ENCODE data around the gene CHRNA5. TPM values are rescaled to one million over a fixed set of nuclear protein-coding genes. Genes with fewer than 3 reads are reported as not detected.
"Not testable (repeated sequence)": the region's sequence is repeated elsewhere in the genome, so short reads cannot be mapped to it uniquely, and the experiment has no call there.

The CHRNA5 gene
- total RNA-seq, 1 experiment from 2014 or later = 4.6 TPM

- Histone ChIP-seq H3K4me3 (no peak overlapping the region), H3K4me1 (replicated peaks) (no peaks in the 10 kb centered on the region), H3K27me3 (replicated peaks) (no peaks in the 10 kb centered on the region), H3K36me3 (no peaks in the 10 kb centered on the region), H3K9me3 (replicated peaks) (no peaks in the 10 kb centered on the region), H3K27ac (no peak overlapping the region)
- DNase-seq (ENCODE audit: low read depth in 1 of 2, low spot score in 2 of 2) = no peak
Observed at GRCh38 chr15:78574944-78575343, 9.6 kb downstream of the CHRNA5 start.

DNA sequence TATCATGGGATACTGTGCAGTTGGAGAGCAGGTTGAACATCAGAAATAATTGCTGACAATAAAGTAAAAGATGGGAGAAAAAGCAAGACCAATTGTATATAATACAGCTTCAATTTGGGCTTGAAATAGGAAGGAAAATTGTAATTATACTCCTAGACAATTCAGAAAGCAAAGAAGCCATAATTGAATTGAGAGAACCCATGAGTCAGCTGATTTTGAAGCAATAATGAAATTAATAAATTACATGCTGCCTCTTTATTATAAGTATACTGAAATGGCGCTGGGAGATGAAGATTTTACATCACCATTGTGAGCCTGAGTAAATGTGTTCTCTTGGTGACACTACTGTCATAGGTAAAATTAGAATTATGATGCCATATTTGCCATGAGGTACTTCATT, 32.3 kb downstream of the CHRNA5 start:
- H3K27me3 ChIP-seq (replicated peaks) = no peaks in the 10 kb centered on the region
- H3K27ac ChIP-seq = no peak overlapping the region
- no peaks in the 10 kb centered on the region for H3K9me3 ChIP-seq (replicated peaks)
- no peak for DNase-seq (ENCODE audit: low read depth in 1 of 2, low spot score in 2 of 2)
- no peak overlapping the region for H3K4me3 ChIP-seq
- no peaks in the 10 kb centered on the region for H3K36me3 ChIP-seq
- H3K4me1 ChIP-seq (replicated peaks) = no peaks in the 10 kb centered on the region

DNA sequence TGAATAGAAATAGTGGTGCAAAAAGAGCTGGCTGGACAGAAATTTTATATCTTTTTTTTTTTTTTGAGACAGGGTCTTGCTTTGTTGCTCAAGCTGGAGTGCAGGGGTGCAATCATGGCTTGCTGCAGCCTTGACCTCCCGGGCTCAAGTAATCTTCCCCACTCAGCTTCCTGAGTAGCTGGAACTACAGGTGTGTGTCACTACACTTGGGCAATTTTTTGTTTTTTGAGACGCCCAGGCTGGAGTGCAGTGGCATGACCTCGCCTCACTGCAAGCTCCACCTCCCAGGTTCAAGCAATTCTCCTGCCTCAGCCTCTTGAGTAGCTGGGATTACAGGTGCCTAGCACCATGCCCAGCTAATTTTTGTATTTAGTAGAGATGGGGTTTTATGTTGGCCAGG, 33.0 kb downstream of the CHRNA5 start:
- Histone ChIP-seq H3K27me3 (replicated peaks) (no peaks in the 10 kb centered on the region), H3K9me3 (replicated peaks) (no peaks in the 10 kb centered on the region), H3K36me3 (no peaks in the 10 kb centered on the region), H3K4me3 (no peak overlapping the region), H3K27ac (no peak overlapping the region), H3K4me1 (replicated peaks) (no peaks in the 10 kb centered on the region)
- DNase-seq (ENCODE audit: low read depth in 1 of 2, low spot score in 2 of 2) = no peak

- Histone ChIP-seq H3K36me3 (no peaks in the 10 kb centered on the region), H3K9me3 (replicated peaks) (no peaks in the 10 kb centered on the region), H3K27ac (no peak overlapping the region), H3K4me1 (replicated peaks) (no peaks in the 10 kb centered on the region), H3K4me3 (no peak overlapping the region), H3K27me3 (replicated peaks) (no peaks in the 10 kb centered on the region)
- no peak for DNase-seq (ENCODE audit: low read depth in 1 of 2, low spot score in 2 of 2)
Observed at GRCh38 chr15:78599189-78599588, 33.9 kb downstream of the CHRNA5 start.

DNA sequence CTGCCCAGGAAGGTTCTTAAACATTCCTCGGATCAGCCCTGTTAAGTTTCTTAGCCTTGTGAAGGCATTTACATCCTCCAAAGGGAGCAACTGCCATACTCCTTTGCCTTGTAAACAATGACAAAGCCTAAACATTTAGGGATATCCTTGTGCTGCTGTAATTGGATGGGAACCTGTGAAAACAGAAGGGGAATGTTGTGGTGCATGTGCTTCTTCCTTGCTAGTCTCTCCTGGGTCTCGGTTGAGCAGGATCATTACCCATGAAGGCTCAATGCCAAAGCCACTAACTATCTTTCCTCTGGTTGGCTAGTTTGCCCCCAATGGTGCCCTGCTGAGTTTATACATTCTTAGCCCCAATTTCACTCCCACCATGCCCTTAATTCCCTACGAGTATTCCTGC, 38.1 kb downstream of the CHRNA5 start:
- H3K27ac ChIP-seq = no peak overlapping the region
- H3K36me3 ChIP-seq = no peaks in the 10 kb centered on the region
- H3K4me3 ChIP-seq = no peak overlapping the region
- H3K27me3 ChIP-seq (replicated peaks) = no peaks in the 10 kb centered on the region
- H3K4me1 ChIP-seq (replicated peaks) = no peaks in the 10 kb centered on the region
- DNase-seq (ENCODE audit: low read depth in 1 of 2, low spot score in 2 of 2) = no peak
- no peaks in the 10 kb centered on the region for H3K9me3 ChIP-seq (replicated peaks)

- Histone ChIP-seq H3K36me3 (no peaks in the 10 kb centered on the region), H3K27me3 (replicated peaks) (no peaks in the 10 kb centered on the region), H3K4me3 (no peak overlapping the region), H3K9me3 (replicated peaks) (no peaks in the 10 kb centered on the region), H3K4me1 (replicated peaks) (no peaks in the 10 kb centered on the region), H3K27ac (no peak overlapping the region)
- no peak for DNase-seq (ENCODE audit: low read depth in 1 of 2, low spot score in 2 of 2)
Observed at GRCh38 chr15:78604420-78604819, 39.1 kb downstream of the CHRNA5 start.

GRCh38 chr15:78605201-78605600, 39.9 kb downstream of the CHRNA5 start:
- H3K4me1 ChIP-seq (replicated peaks) = no peaks in the 10 kb centered on the region
- no peaks in the 10 kb centered on the region for H3K9me3 ChIP-seq (replicated peaks)
- no peaks in the 10 kb centered on the region for H3K27me3 ChIP-seq (replicated peaks)
- DNase-seq (ENCODE audit: low read depth in 1 of 2, low spot score in 2 of 2) = no peak
- H3K4me3 ChIP-seq = no peak overlapping the region
- no peak overlapping the region for H3K27ac ChIP-seq
- no peaks in the 10 kb centered on the region for H3K36me3 ChIP-seq

DNA sequence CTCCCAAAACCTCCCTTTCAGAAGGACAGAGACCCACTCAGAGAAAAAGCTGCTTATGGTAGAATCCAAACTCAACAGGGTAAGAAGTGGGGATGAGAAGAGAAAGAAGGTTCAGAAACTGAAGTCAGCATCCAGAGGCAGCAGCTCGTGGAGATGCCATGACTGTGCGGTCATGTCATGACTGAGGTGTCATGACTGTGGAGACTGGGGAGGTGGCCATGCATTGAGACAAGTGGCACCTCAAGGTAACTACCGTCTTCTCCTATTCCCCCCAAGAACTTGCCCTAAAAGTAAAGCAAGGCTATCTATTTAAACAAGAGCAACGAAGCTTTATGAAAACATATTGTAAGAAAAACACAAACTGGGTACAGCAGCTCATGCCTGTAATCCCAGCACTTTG, 40.4 kb downstream of the CHRNA5 start:
- Histone ChIP-seq H3K27ac (no peak overlapping the region), H3K9me3 (replicated peaks) (no peaks in the 10 kb centered on the region), H3K4me1 (replicated peaks) (no peaks in the 10 kb centered on the region), H3K27me3 (replicated peaks) (no peaks in the 10 kb centered on the region), H3K36me3 (no peaks in the 10 kb centered on the region), H3K4me3 (no peak overlapping the region)
- no peak for DNase-seq (ENCODE audit: low read depth in 1 of 2, low spot score in 2 of 2)

DNA sequence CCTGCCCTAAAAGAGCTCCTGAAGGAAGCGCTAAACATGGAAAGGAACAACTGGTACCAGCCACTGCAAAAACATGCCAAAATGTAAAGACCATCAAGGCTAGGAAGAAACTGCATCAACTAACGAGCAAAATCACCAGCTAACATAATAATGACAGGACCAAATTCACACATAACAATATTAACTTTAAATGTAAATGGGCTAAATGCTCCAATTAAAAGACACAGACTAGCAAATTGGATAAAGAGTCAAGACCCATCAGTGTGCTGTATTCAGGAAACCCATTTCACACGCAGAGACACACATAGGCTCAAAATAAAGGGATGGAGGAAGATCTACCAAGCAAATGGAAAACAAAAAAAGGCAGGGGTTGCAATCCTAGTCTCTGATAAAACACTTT, 44.2 kb downstream of the CHRNA5 start:
- not testable (repeated sequence) for H3K27ac ChIP-seq; H3K4me3 ChIP-seq; H3K36me3 ChIP-seq; H3K27me3 ChIP-seq (replicated peaks); DNase-seq (ENCODE audit: low read depth in 1 of 2, low spot score in 2 of 2); H3K4me1 ChIP-seq (replicated peaks); H3K9me3 ChIP-seq (replicated peaks)

DNA sequence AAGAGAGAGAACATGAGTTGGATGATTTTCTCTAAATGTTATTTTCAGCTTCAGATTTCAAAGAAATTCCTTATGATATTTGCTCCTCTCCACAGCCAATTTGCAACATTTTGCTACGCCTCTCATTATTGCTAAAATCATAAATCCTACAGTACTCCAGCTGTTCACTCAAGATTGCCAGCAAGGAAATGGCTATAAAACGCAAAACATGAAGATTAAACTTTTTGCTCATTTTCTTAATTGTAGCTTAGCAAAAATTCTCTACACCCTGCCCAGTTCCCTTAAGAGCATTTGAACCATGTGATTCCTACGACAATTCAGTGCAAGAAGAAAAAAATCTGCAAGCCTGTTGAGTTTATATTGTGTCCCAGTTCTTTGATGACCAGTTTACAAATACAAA, 48.7 kb downstream of the CHRNA5 start:
- H3K27ac ChIP-seq = no peak overlapping the region
- peaks cover 6% of the 10 kb centered on the region for H3K27me3 ChIP-seq (replicated peaks)
- no peaks in the 10 kb centered on the region for H3K9me3 ChIP-seq (replicated peaks)
- H3K4me1 ChIP-seq (replicated peaks) = no peaks in the 10 kb centered on the region
- no peaks in the 10 kb centered on the region for H3K36me3 ChIP-seq
- DNase-seq (ENCODE audit: low read depth in 1 of 2, low spot score in 2 of 2) = no peak
- no peak overlapping the region for H3K4me3 ChIP-seq

GRCh38 chr15:78615151-78615589, 49.9 kb downstream of the CHRNA5 start:
- Histone ChIP-seq H3K36me3 (no peaks in the 10 kb centered on the region), H3K27ac (no peak overlapping the region), H3K4me1 (replicated peaks) (peaks cover 3% of the 10 kb centered on the region; the same call in 1 of the 2 replicates), H3K4me3 (no peak overlapping the region), H3K9me3 (replicated peaks) (no peaks in the 10 kb centered on the region; the same call in 1 of the 2 replicates), H3K27me3 (replicated peaks) (peaks cover 17% of the 10 kb centered on the region)
- DNase-seq (ENCODE audit: low read depth in 1 of 2, low spot score in 2 of 2) = no peak

DNA sequence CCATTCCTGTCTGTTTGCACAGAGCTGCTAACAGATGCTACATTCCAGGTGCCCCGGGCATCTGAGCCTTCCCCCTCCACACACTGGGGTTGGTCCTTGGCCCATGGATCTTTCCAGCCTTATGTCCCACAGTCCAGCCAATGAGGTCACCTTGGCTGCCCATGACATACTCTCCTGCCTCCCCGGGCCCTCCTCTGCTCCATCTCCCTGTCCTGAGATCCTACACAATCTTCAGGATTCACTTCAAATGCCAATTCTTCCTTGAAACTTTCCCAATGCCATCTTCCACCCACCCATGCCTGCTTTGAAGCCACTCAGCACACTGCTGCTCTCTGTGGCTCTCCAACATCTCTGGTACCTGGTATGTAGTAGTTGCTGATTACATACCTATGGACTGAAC, 51.2 kb downstream of the CHRNA5 start:
- H3K27ac ChIP-seq = no peak overlapping the region

GRCh38 chr15:78617076-78617475, 51.8 kb downstream of the CHRNA5 start:
- Histone ChIP-seq H3K9me3 (replicated peaks) (no peaks in the 10 kb centered on the region; the same call in 1 of the 2 replicates), H3K4me1 (replicated peaks) (peaks cover 8% of the 10 kb centered on the region; the same call in 1 of the 2 replicates), H3K4me3 (no peak overlapping the region), H3K27me3 (replicated peaks) (peaks cover 36% of the 10 kb centered on the region), H3K36me3 (no peaks in the 10 kb centered on the region), H3K27ac (no peak overlapping the region)
- DNase-seq (ENCODE audit: low read depth in 1 of 2, low spot score in 2 of 2) = no peak

More for the DNA sequence above, 51.2 kb downstream of the CHRNA5 start:
- no peak for DNase-seq (ENCODE audit: low read depth in 1 of 2, low spot score in 2 of 2)
- H3K36me3 ChIP-seq = no peaks in the 10 kb centered on the region
- peaks cover 31% of the 10 kb centered on the region for H3K27me3 ChIP-seq (replicated peaks)
- H3K9me3 ChIP-seq (replicated peaks) = no peaks in the 10 kb centered on the region; the same call in 1 of the 2 replicates
- H3K4me1 ChIP-seq (replicated peaks) = peaks cover 8% of the 10 kb centered on the region; the same call in 1 of the 2 replicates
- H3K4me3 ChIP-seq = no peak overlapping the region

GRCh38 chr15:78617516-78617915, 52.2 kb downstream of the CHRNA5 start:
- H3K4me1 ChIP-seq (replicated peaks) = peaks cover 8% of the 10 kb centered on the region; the same call in 1 of the 2 replicates
- no peaks in the 10 kb centered on the region for H3K36me3 ChIP-seq
- no peak overlapping the region for H3K4me3 ChIP-seq
- H3K9me3 ChIP-seq (replicated peaks) = no peaks in the 10 kb centered on the region; the same call in 1 of the 2 replicates
- no peak for DNase-seq (ENCODE audit: low read depth in 1 of 2, low spot score in 2 of 2)
- no peak overlapping the region for H3K27ac ChIP-seq
- H3K27me3 ChIP-seq (replicated peaks) = peaks cover 41% of the 10 kb centered on the region

DNA sequence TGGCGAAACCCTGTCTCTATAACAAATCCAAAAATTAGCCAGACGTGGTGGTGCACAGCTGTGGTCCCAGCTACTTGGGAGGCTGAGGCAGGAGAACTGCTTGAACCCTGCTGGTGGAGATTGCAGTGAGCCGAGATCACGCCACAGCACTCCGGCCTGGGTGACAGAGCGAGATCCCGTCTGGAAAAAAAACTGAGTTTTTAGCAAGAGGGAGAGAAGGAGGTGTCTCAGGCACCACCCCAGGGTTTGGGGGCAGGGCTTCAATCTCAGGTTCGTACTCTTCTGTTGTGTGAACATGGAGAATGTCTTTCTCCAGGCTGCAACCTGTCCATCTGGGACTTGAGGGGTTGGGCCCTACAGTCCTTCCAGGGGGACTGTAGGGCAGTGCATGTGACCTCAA, 52.7 kb downstream of the CHRNA5 start:
- Histone ChIP-seq H3K27me3 (replicated peaks) (peaks cover 44% of the 10 kb centered on the region), H3K4me1 (replicated peaks) (peaks cover 8% of the 10 kb centered on the region; the same call in 1 of the 2 replicates), H3K9me3 (replicated peaks) (no peaks in the 10 kb centered on the region; the same call in 1 of the 2 replicates), H3K27ac (no peak overlapping the region), H3K4me3 (no peak overlapping the region), H3K36me3 (no peaks in the 10 kb centered on the region)
- no peak for DNase-seq (ENCODE audit: low read depth in 1 of 2, low spot score in 2 of 2)

Measured in SJSA1 (cell line).